HepG2 (cell line): Measurements from ENCODE around the gene FAM83C. TPM values are rescaled to one million over a fixed set of nuclear protein-coding genes. Genes with fewer than 3 reads are reported as not detected.

Experiments
- ATAC-seq: fragments of 200-7000 bp; cut with Tn5 transposase; 3 replicates; pipeline ENCODE4 v1.9.1; 2020; ENCODE audit warnings: mild to moderate bottlenecking, moderate library complexity
- BruUV-seq: library from RNA; stranded (reverse); fragments of 400-500 nt; replicated peaks from 2 replicates; lab custom pipeline; 2021; lab: Mats Ljungman, UMichigan
- CTCF ChIA-PET: fragments of 300-600 bp; formaldehyde crosslinking; extraction: SDS; loops from one replicate; lab custom pipeline; 2021; ENCODE audit warnings: low total read pairs, inconsistent platforms, low intra/inter-chr PET ratio; lab: Yijun Ruan, JAX
- POLR2A ChIA-PET: fragments of 350-600 bp; sonication (Branson Sonifier 250); formaldehyde crosslinking; loops from one replicate; lab custom pipeline; 2020; ENCODE audit warnings: antibody characterized with exemption, inconsistent platforms; lab: Yijun Ruan, JAX
- DNase-seq: peaks from one replicate; pipeline ENCODE4 v3.0.0-alpha.2; 2015; ENCODE audit warnings: low spot score
- FAIRE-seq: peaks from 3 replicates; lab custom pipeline; 2011; peaks lifted over from hg19 to GRCh38; lab: Jason Lieb, UNC
- H2AFZ ChIP-seq: one replicate; pipeline ENCODE4 v1.6.1; 2011; ENCODE audit warnings: low read length, inconsistent platforms
- H3K27ac ChIP-seq: fragments of 300-600 bp; 3 replicates; pipeline ENCODE4 v1.8.0; 2011; ENCODE audit warnings: mixed run types, mild to moderate bottlenecking, mixed read lengths, low read length, inconsistent platforms; ENCODE audit not compliant: insufficient read depth; ENCODE audit errors: extremely low read length
- H3K27me3 ChIP-seq, 2 experiments: fragments of 200-600 bp in 1 of 2; 2 replicates in 1 of 2; 3 replicates in 1 of 2; pipeline versions ENCODE4 v1.6.0 to v1.8.0; 2011; ENCODE audit warnings: low read length in 2 of 2, mild to moderate bottlenecking in 2 of 2, moderate library complexity in 2 of 2, inconsistent platforms in 1 of 2; ENCODE audit not compliant: insufficient read depth in 2 of 2, control insufficient read depth in 1 of 2
- H3K36me3 ChIP-seq, 2 experiments: fragments of 200-600 bp in 1 of 2; replicated peaks in 1 of 2; 2 replicates in 1 of 2; 3 replicates in 1 of 2; pipeline versions ENCODE4 v1.5.1 to v1.8.0; 2011; ENCODE audit warnings: low read length in 2 of 2, inconsistent platforms in 1 of 2; ENCODE audit not compliant: insufficient read depth in 2 of 2, control insufficient read depth in 1 of 2
- H3K4me1 ChIP-seq: 2 replicates; pipeline ENCODE4 v1.5.1; 2012; ENCODE audit warnings: low read length, inconsistent platforms; ENCODE audit not compliant: insufficient read depth
- H3K4me2 ChIP-seq: 2 replicates; pipeline ENCODE4 v1.6.0; 2011; ENCODE audit warnings: low read depth, low read length, inconsistent platforms
- H3K4me3 ChIP-seq, 3 experiments: fragments of 200-600 bp in 1 of 3; sonication (generic), shearing (Covaris generic) in 1 of 3; replicated peaks in 1 of 3; 2 replicates each; pipeline ENCODE4 v1.5.1; 2011 to 2016; ENCODE audit warnings: low read length in 3 of 3, inconsistent platforms in 2 of 3, low read depth in 2 of 3, mild to moderate bottlenecking in 2 of 3, control low read depth in 1 of 3, mixed read lengths in 1 of 3; ENCODE audit not compliant: insufficient read depth in 1 of 3
- H3K79me2 ChIP-seq: one replicate; pipeline ENCODE4 v1.6.1; 2011; ENCODE audit warnings: low read length, inconsistent platforms; ENCODE audit not compliant: insufficient read depth
- H3K9ac ChIP-seq: 2 replicates; pipeline ENCODE4 v1.6.0; 2011; ENCODE audit warnings: mild to moderate bottlenecking, low read depth, low read length, inconsistent platforms; ENCODE audit not compliant: insufficient read depth
- H3K9me3 ChIP-seq: 2 replicates; pipeline ENCODE4 v1.5.1; 2012; ENCODE audit warnings: mild to moderate bottlenecking, low read length
- H4K20me1 ChIP-seq: 2 replicates; pipeline ENCODE4 v1.6.0; 2011; ENCODE audit warnings: inconsistent platforms, mild to moderate bottlenecking, low read length, moderate library complexity; ENCODE audit not compliant: insufficient read depth
- ATAD3A ChIP-seq: sonication (generic); formaldehyde crosslinking; IDR thresholded peaks from 2 replicates; pipeline ENCODE4 v1.4.0; 2020; ENCODE audit warnings: missing genetic modification reagents
- NONO ChIP-seq, 2 experiments: fragments of 450-650 bp in 1 of 2; sonication (generic) in 1 of 2; formaldehyde crosslinking in 1 of 2; IDR thresholded peaks in 1 of 2; conservative IDR thresholded peaks in 1 of 2; 2 replicates each; pipeline versions ENCODE4 v1.6.1 to v1.8.0; 2017 to 2022; ENCODE audit warnings: mild to moderate bottlenecking in 1 of 2, missing genetic modification reagents in 1 of 2, moderate library complexity in 1 of 2
- PCBP2 ChIP-seq: fragments of 200-400 bp; formaldehyde crosslinking; optimal IDR thresholded peaks from 2 replicates; pipeline ENCODE3; 2018; ENCODE audit warnings: low read length, low read depth; ENCODE audit not compliant: poor library complexity, severe bottlenecking
- POLR2G ChIP-seq: fragments of 200-400 bp; formaldehyde crosslinking; IDR thresholded peaks from 2 replicates; pipeline ENCODE4 v1.6.1; 2018; ENCODE audit warnings: mild to moderate bottlenecking, low read depth, low read length, moderate library complexity
- SMC3 ChIP-seq: IDR thresholded peaks from 2 replicates; pipeline ENCODE4 v1.6.1; 2011; ENCODE audit warnings: low read length, improper control_type of control experiment
- ZBTB42 ChIP-seq: sonication (generic); formaldehyde crosslinking; IDR thresholded peaks from 2 replicates; pipeline ENCODE4 v1.5.0; 2020; ENCODE audit warnings: mild to moderate bottlenecking, missing genetic modification reagents
- ZNF12 ChIP-seq: sonication (generic); formaldehyde crosslinking; IDR thresholded peaks from 2 replicates; pipeline ENCODE4 v1.5.0; 2020; ENCODE audit warnings: missing genetic modification reagents
- ZNF20 ChIP-seq: sonication (generic); formaldehyde crosslinking; IDR thresholded peaks from 2 replicates; pipeline ENCODE4 v1.4.0; 2020; ENCODE audit warnings: mild to moderate bottlenecking, moderate library complexity, missing genetic modification reagents
- ZNF30 ChIP-seq: sonication (generic); formaldehyde crosslinking; IDR thresholded peaks from 2 replicates; pipeline ENCODE4 v1.5.0; 2020; ENCODE audit warnings: mild to moderate bottlenecking, missing genetic modification reagents
- ZNF670 ChIP-seq: sonication (generic); formaldehyde crosslinking; IDR thresholded peaks from 2 replicates; pipeline ENCODE4 v1.8.0; 2022; ENCODE audit warnings: mild to moderate bottlenecking, missing genetic modification reagents, borderline replicate concordance
- WGBS: methylation state at CpG from one replicate; pipeline ENCODE4 v1.1.6; 2017; ENCODE audit warnings: low lambda C conversion rate; 5-methylcytosine and 5-hydroxymethylcytosine counted together
- in situ Hi-C: cut with HindIII; loops from 2 replicates; pipeline ENCODE4 v1.10.0; 2017; ENCODE audit warnings: low pct_unique_long_range_greater_than_20kb; ENCODE audit not compliant: extremely low pct_ligation_motif_present
- intact Hi-C: fragments of 100-400 bp; cut with micrococcal nuclease; formaldehyde crosslinking; loops from one replicate; pipeline ENCODE4 v1.10.0; 2022; ENCODE audit not compliant: unreplicated experiment
- polyA plus RNA-seq, 8 experiments: library from polyadenylated mRNA; depleted of rRNA in 3 of 8; stranded (reverse) in 7 of 8; unstranded in 1 of 8; fragments of >200 nt; fragmentation: Illumina TruSeq in 4 of 8; extraction: Trizol in 4 of 8; gene quantifications; 2 replicates each; pipeline versions ENCODE4 v1.2.1 to v1.2.3, GENCODE V29; 2011 to 2016; ENCODE audit warnings: low read depth in 4 of 8, missing spikeins in 1 of 8, mixed read lengths in 1 of 8; ENCODE audit not compliant: insufficient read depth in 1 of 8
- total RNA-seq, 5 experiments: library from RNA; depleted of rRNA; stranded (reverse); fragments of >200 nt; fragmentation: Illumina TruSeq; extraction: Trizol; gene quantifications; 2 replicates each; pipeline ENCODE4 v1.2.3, GENCODE V29; 2016; ENCODE audit warnings: low read depth in 1 of 5
- TF ChIP-seq, protein P1 (sequence below): sonication (generic); formaldehyde crosslinking; IDR thresholded peaks from 2 replicates; pipeline ENCODE4 v1.4.0; 2020; ENCODE audit warnings: mild to moderate bottlenecking, missing genetic modification reagents, borderline replicate concordance
- TF ChIP-seq, protein P2 (sequence below): sonication (generic); formaldehyde crosslinking; IDR thresholded peaks from 2 replicates; pipeline ENCODE4 v1.5.1; 2020; ENCODE audit warnings: missing genetic modification reagents, mild to moderate bottlenecking, borderline replicate concordance

Gene FAM83C
- total and polyA plus RNA-seq, 2 of the 13 experiments (the other 11 are each of a cell fraction or from before 2014, with no cell fraction given): 0.04 TPM; not detected in 1

DNA sequence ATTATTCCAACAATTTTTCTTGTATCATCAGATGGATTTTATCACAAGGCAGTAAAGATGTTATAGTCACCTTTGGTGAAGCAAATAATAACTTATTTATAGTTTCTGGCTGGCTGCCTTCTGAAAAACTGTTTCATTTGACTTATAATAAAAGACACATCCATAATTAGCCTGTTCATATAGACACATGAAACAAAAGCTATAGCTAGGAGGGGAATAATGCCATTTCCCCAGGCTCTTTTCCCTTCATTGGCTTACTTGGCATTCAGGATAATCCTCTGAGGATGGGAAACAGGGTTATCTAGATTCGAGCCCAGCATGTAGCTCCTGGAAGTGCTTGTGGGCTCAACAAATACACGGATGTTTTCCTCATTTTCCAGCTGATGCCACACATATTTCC lies 48.2 kb downstream of the FAM83C start:
- ChIA-PET CTCF (no interaction called here), POLR2A (interaction anchor here (0.5 kb wide), 1 partner anchor 17 kb away, joined by 4 read pairs; no protein-coding TSS in a partner anchor)
- ATAC-seq (no peak), DNase-seq (no peak), FAIRE-seq (no peak)
- Histone ChIP-seq H3K4me1 (peaks cover 7% of the 10 kb centered on the region), H3K79me2 (no peaks in the 10 kb centered on the region), H4K20me1 (no peaks in the 10 kb centered on the region), H3K4me3 (no peak overlapping the region), H3K27me3 (peaks cover 0 to 10% of the 10 kb centered on the region in 2 experiments; a peak in 1 of 5 replicates), H3K9me3 (no peaks in the 10 kb centered on the region), H3K9ac (no peak overlapping the region), H2AFZ (no peak overlapping the region), H3K27ac (no peak overlapping the region), H3K4me2 (no peak overlapping the region), H3K36me3 (no peaks in the 10 kb centered on the region)
- intact Hi-C loops (no loop called here), in situ Hi-C loops (no loop called here)
- WGBS: 12% methylated on average over 2 of the region's 2 CpGs
- TF ChIP-seq NONO (IDR thresholded peaks at IDR 0.05) (no peak), NONO (CRISPR knock-in tag; conservative IDR thresholded peaks at IDR 0.05) (no peak), ZNF670 (CRISPR knock-in tag) (no peak), SMC3 (no peak), ZNF30 (no peak), PCBP2 (no peak), POLR2G (no peak), ZBTB42 (CRISPR knock-in tag) (no peak), ZNF12 (no peak), ZNF20 (CRISPR knock-in tag) (no peak), ATAD3A (CRISPR knock-in tag) (no peak)
- TF ChIP-seq, protein P1, sequence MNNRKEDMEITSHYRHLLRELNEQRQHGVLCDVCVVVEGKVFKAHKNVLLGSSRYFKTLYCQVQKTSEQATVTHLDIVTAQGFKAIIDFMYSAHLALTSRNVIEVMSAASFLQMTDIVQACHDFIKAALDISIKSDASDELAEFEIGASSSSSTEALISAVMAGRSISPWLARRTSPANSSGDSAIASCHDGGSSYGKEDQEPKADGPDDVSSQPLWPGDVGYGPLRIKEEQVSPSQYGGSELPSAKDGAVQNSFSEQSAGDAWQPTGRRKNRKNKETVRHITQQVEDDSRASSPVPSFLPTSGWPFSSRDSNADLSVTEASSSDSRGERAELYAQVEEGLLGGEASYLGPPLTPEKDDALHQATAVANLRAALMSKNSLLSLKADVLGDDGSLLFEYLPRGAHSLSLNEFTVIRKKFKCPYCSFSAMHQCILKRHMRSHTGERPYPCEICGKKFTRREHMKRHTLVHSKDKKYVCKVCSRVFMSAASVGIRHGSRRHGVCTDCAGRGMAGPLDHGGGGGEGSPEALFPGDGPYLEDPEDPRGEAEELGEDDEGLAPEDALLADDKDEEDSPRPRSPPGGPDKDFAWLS: no peak
- TF ChIP-seq, protein P2, sequence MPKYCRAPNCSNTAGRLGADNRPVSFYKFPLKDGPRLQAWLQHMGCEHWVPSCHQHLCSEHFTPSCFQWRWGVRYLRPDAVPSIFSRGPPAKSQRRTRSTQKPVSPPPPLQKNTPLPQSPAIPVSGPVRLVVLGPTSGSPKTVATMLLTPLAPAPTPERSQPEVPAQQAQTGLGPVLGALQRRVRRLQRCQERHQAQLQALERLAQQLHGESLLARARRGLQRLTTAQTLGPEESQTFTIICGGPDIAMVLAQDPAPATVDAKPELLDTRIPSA (CRISPR knock-in tag): no peak
- no TSS peak for BruUV-seq
